ENCODE measurements around the gene SON. TPM values are rescaled to one million over a fixed set of nuclear protein-coding genes. Genes with fewer than 3 reads are reported as not detected.

The SON gene
- total and polyA plus RNA-seq, 2 of the 13 experiments (the other 11 are each of a cell fraction or from before 2014, with no cell fraction given), result 61.3 to 78.3 TPM

DNA sequence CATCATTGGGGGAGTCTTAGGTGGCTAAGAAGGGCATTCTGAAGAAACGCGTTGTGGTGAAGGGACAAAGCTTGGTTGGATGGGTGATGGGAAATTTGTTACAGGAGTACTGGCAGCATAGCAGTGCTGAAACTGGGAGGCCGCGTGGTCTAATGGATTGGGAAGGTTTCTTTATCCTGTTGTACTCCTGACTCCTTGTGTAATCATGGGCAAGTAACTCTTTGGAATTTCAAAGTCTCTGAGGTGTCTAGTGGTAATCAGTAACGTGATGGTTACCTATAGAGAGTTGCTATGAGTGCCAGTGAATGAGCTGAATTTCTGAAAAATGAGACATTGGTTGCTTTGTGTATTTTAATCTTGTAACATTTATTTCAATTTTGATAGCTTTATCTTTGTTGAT lies 27.2 kb downstream of the SON start:
- Histone ChIP-seq H3K27ac (ENCODE audit: extremely low read length, insufficient read depth, low read length) (no peak overlapping the region), H2AFZ (ENCODE audit: low read length) (no peak overlapping the region), H3K4me2 (ENCODE audit: low read depth, low read length) (no peak overlapping the region), H3K4me1 (ENCODE audit: insufficient read depth, low read length) (peaks cover 52% of the 10 kb centered on the region), H3K9ac (ENCODE audit: insufficient read depth, low read depth, low read length) (no peak overlapping the region), H4K20me1 (ENCODE audit: insufficient read depth, low read length) (no peaks in the 10 kb centered on the region), H3K79me2 (ENCODE audit: insufficient read depth, low read length) (peaks cover 3% of the 10 kb centered on the region), H3K27me3 (ENCODE audit: control insufficient read depth in 1 of 2, insufficient read depth in 2 of 2, low read length in 2 of 2) (no peaks in the 10 kb centered on the region), H3K36me3 (replicated peaks in 1 of 2; ENCODE audit: control insufficient read depth in 1 of 2, insufficient read depth in 2 of 2, low read length in 2 of 2) (peaks cover 7 to 30% of the 10 kb centered on the region in 2 experiments), H3K9me3 (ENCODE audit: low read length) (no peaks in the 10 kb centered on the region), H3K4me3 (replicated peaks in 1 of 3; ENCODE audit: insufficient read depth in 1 of 3, low read depth in 2 of 3, low read length in 3 of 3) (no peak overlapping the region)
- intact Hi-C loops (cut with micrococcal nuclease; ENCODE audit: unreplicated experiment), result no loop called here
- CTCF ChIA-PET (ENCODE audit: low intra/inter-chr PET ratio, low total read pairs), result no interaction called here
- ATAC-seq (peak; percentile 46), FAIRE-seq (no peak), DNase-seq (ENCODE audit: low spot score) (no peak)
- no peak for TF ChIP-seq ZNF17 (CRISPR knock-in tag; IDR thresholded peaks at IDR 0.05)
- 91% methylated on average over 5 of the region's 5 CpGs for WGBS (ENCODE audit: low lambda C conversion rate)
- in situ Hi-C loops (cut with HindIII; ENCODE audit: extremely low pct_ligation_motif_present, low pct_unique_long_range_greater_than_20kb), result no loop called here
- BruUV-seq (replicated peaks), result no TSS peak
- POLR2A ChIA-PET, result interaction anchor here (1.4 kb wide), 1 partner anchor 19 kb away, joined by 5 read pairs; the partner anchor contains the start of gene DONSON

DNA sequence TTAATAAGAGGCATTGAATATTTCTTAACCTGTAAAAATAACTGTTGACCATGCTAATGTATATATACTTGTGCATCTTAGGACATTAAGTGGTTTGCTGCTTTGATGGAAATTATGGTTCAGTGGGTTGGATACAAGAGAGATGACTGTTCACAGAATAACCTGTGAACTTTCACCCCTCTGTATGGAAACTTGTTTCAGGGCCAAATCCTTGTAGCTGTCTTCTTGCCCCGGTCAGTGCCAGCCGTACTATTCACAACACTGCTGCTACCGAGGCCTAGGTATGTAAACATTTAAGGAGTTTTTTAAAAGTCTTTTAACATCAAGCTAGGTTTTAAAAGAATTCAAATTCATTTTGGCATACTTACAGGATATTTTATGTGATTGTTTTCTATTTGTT lies 29.5 kb downstream of the SON start:
- H3K27me3 ChIP-seq (ENCODE audit: control insufficient read depth in 1 of 2, insufficient read depth in 2 of 2, low read length in 2 of 2), result no peaks in the 10 kb centered on the region
- CTCF ChIA-PET (ENCODE audit: low intra/inter-chr PET ratio, low total read pairs), result no interaction called here
- peaks cover 76% of the 10 kb centered on the region for H3K4me1 ChIP-seq (ENCODE audit: insufficient read depth, low read length)
- no TSS peak for BruUV-seq (replicated peaks)
- H3K36me3 ChIP-seq (replicated peaks in 1 of 2; ENCODE audit: control insufficient read depth in 1 of 2, insufficient read depth in 2 of 2, low read length in 2 of 2), result peaks cover 7 to 30% of the 10 kb centered on the region in 2 experiments
- no peaks in the 10 kb centered on the region for H3K9me3 ChIP-seq (ENCODE audit: low read length)
- no peak overlapping the region for H3K4me3 ChIP-seq (replicated peaks in 1 of 3; ENCODE audit: insufficient read depth in 1 of 3, low read depth in 2 of 3, low read length in 3 of 3)
- H4K20me1 ChIP-seq (ENCODE audit: insufficient read depth, low read length), result no peaks in the 10 kb centered on the region
- in situ Hi-C loops (cut with HindIII; ENCODE audit: extremely low pct_ligation_motif_present, low pct_unique_long_range_greater_than_20kb), result no loop called here
- no peak overlapping the region for H2AFZ ChIP-seq (ENCODE audit: low read length)
- peaks cover 5% of the 10 kb centered on the region for H3K79me2 ChIP-seq (ENCODE audit: insufficient read depth, low read length)
- peak; percentile 78 for TF ChIP-seq NR2C2 (CRISPR knock-in tag; IDR thresholded peaks at IDR 0.05; ENCODE audit: borderline replicate concordance)
- TF ChIP-seq, protein P1, sequence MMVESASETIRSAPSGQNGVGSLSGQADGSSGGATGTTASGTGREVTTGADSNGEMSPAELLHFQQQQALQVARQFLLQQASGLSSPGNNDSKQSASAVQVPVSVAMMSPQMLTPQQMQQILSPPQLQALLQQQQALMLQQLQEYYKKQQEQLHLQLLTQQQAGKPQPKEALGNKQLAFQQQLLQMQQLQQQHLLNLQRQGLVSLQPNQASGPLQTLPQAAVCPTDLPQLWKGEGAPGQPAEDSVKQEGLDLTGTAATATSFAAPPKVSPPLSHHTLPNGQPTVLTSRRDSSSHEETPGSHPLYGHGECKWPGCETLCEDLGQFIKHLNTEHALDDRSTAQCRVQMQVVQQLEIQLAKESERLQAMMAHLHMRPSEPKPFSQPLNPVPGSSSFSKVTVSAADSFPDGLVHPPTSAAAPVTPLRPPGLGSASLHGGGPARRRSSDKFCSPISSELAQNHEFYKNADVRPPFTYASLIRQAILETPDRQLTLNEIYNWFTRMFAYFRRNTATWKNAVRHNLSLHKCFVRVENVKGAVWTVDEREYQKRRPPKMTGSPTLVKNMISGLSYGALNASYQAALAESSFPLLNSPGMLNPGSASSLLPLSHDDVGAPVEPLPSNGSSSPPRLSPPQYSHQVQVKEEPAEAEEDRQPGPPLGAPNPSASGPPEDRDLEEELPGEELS (CRISPR knock-in tag; IDR thresholded peaks at IDR 0.05), result no peak
- 0 out of 2 replicates have a peak, but pooled peaks have one; percentile 22 for TF ChIP-seq HNF4G (IDR thresholded peaks at IDR 0.05; ENCODE audit: borderline replicate concordance, low read depth, low read length)
- TF ChIP-seq HNF4G (CRISPR knock-in tag; IDR thresholded peaks at IDR 0.05; ENCODE audit: borderline replicate concordance, low read depth), result no peak
- no peak for DNase-seq (ENCODE audit: low spot score)
- no peak for ATAC-seq
- no peak overlapping the region for H3K9ac ChIP-seq (ENCODE audit: insufficient read depth, low read depth, low read length)
- POLR2A ChIA-PET, result interaction anchor here (1.2 kb wide), 1 partner anchor 16 kb away, joined by 5 read pairs; the partner anchor contains the start of gene DONSON
- FAIRE-seq, result no peak
- H3K27ac ChIP-seq (ENCODE audit: extremely low read length, insufficient read depth, low read length), result no peak overlapping the region
- intact Hi-C loops (cut with micrococcal nuclease; ENCODE audit: unreplicated experiment), result no loop called here
- WGBS (ENCODE audit: low lambda C conversion rate), result 44% methylated on average over 3 of the region's 3 CpGs
- H3K4me2 ChIP-seq (ENCODE audit: low read depth, low read length), result no peak overlapping the region

Measured in HepG2 (cell line).